GM10248 (cell line): ENCODE measurements around the gene CACNA2D3.

Source experiments
- CTCF ChIA-PET: fragments of 300-600 bp; sonication (Branson Sonifier 250); formaldehyde crosslinking; extraction: SDS; loops from one replicate; lab custom pipeline; 2021; ENCODE audit warnings: antibody characterized with exemption; lab: Yijun Ruan, JAX
- POLR2A ChIA-PET: fragments of 350-650 bp; sonication (Branson Sonifier 250); formaldehyde crosslinking; extraction: SDS; loops from one replicate; lab custom pipeline; 2020; ENCODE audit warnings: antibody characterized with exemption; lab: Yijun Ruan, JAX
- DNase-seq: peaks from one replicate; pipeline ENCODE4 v3.0.0; 2012; ENCODE audit errors: extremely low spot score
- TF ChIP-seq, protein P1 (sequence below): IDR thresholded peaks from 2 replicates; pipeline ENCODE4 v1.5.1; 2012; ENCODE audit warnings: mild to moderate bottlenecking, low read depth; ENCODE audit errors: extremely low read depth, missing control alignments, control extremely low read depth

The CACNA2D3 gene

GRCh38 chr3:54339608-54340007, 217.3 kb downstream of the CACNA2D3 start:
- TF ChIP-seq, protein P1, sequence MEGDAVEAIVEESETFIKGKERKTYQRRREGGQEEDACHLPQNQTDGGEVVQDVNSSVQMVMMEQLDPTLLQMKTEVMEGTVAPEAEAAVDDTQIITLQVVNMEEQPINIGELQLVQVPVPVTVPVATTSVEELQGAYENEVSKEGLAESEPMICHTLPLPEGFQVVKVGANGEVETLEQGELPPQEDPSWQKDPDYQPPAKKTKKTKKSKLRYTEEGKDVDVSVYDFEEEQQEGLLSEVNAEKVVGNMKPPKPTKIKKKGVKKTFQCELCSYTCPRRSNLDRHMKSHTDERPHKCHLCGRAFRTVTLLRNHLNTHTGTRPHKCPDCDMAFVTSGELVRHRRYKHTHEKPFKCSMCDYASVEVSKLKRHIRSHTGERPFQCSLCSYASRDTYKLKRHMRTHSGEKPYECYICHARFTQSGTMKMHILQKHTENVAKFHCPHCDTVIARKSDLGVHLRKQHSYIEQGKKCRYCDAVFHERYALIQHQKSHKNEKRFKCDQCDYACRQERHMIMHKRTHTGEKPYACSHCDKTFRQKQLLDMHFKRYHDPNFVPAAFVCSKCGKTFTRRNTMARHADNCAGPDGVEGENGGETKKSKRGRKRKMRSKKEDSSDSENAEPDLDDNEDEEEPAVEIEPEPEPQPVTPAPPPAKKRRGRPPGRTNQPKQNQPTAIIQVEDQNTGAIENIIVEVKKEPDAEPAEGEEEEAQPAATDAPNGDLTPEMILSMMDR: no peak
- DNase-seq: no peak
- POLR2A ChIA-PET: no interaction called here
- CTCF ChIA-PET: no interaction called here

DNA sequence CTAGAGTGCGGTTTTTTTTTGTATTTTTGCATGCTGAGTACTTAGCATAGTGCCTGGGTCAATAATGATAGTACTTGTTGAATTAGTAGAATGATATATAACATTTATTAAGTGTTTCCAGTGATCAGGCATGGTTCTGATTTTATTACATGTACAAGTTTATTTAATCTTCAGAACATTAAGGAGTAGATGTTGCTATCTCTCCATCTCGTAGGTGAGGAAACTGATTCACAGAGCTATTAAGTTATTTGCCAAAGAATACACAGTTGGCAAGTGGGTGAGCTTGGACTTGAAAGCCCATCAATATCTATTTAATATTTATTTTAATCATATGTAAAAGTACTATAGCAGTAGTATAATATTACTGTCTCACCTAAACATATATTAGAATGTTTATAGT, 219.5 kb downstream of the CACNA2D3 start:
- CTCF ChIA-PET: interaction anchor here (1.1 to 1.6 kb wide), 2 partner anchors 10 to 44 kb away, joined by 3 to 4 read pairs; no protein-coding TSS in a partner anchor

DNA sequence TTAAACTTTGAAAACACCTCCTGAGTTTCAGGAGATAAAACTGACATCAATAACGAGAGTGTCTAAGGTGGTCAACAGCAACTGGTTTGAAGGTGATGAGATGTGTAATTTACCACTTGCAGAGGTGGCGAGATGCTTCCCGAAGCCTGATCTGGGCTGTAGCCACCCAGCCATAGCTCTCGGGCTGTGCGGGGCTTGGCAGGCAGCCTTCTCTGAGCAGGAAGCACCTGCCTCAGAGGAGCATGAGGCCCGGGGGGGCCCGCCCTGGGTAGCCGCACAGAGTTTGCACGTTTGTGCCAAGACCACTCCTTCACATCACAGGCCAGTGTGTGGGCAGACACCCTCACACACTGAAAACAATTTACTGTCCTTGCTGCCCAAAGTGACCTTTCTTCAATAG, 220.3 kb downstream of the CACNA2D3 start:
- TF ChIP-seq, protein P1: no peak
- DNase-seq: no peak
- ChIA-PET POLR2A (no interaction called here), CTCF (interaction anchor here (1.6 kb wide), 1 partner anchor 11 kb away, joined by 4 read pairs; no protein-coding TSS in a partner anchor)

More for the DNA sequence above, 219.5 kb downstream of the CACNA2D3 start:
- DNase-seq: no peak
- POLR2A ChIA-PET: no interaction called here
- TF ChIP-seq, protein P1: no peak

GRCh38 chr3:54343495-54343894, 221.1 kb downstream of the CACNA2D3 start:
- TF ChIP-seq, protein P1: no peak
- ChIA-PET POLR2A (no interaction called here), CTCF (no interaction called here)
- no peak for DNase-seq

GRCh38 chr3:54344601-54345231, 222.4 kb downstream of the CACNA2D3 start:
- DNase-seq: no peak
- TF ChIP-seq, protein P1: no peak
- ChIA-PET CTCF (no interaction called here), POLR2A (no interaction called here)

- CTCF ChIA-PET: no interaction called here
- DNase-seq: no peak
- POLR2A ChIA-PET: no interaction called here
- TF ChIP-seq, protein P1: no peak
These were observed 223.6 kb downstream of the CACNA2D3 start for GRCh38 chr3:54345847-54346375.
